Measurements from ENCODE around the gene TSKU.

TSKU gene

DNA sequence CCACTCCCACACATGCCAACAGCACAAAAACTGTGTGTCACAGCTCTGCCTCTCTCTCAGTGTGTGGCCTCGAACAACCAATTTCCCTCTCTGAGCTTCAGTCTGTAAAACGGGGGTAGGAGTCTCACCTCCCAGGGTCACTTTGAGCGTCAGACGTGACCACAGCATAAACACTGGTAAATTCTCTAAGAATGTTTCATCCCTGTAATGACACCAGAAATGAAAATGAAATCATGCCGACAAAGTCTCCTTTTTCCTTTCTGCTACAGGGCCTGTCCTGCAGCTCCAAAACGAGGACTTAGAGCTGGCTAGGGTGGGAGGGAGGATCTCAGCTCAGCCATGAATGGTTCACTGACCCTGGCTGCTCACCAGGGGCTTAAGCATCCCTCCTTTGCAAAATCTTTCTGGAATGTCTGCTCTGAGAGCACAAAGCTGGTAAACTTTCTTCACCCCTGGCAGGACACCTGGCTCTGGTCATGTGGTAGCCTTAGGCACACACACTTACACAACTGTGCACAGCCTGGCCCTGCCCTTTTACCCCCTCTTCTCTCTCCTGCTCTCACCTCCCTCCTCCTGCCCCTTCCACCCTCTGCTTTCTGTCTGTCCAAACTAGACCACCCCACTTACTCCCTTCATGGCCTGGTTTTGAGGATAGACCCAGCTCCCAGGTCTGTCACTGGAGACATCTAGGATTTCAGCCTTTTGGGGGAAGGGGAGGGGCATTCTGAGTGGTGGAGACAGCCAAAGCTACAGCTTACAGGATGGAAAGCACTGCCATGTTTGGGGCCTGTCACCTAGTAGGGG is 12.3 kb upstream of the TSKU start:
- DNase-seq (ENCODE audit: low read depth, low spot score), result peak; percentile 94
- ChIA-PET CTCF (interaction anchor here (0.9 to 1.9 kb wide), 7 partner anchors 8 to 148 kb away, joined by 3 to 11 read pairs (median 4); no protein-coding TSS in a partner anchor), POLR2A (interaction anchor here (0.8 to 1.8 kb wide), 3 partner anchors 10 to 17 kb away, joined by 3 to 15 read pairs (median 6); partner anchors contain the start of gene TSKU)
- TF ChIP-seq, protein P1, sequence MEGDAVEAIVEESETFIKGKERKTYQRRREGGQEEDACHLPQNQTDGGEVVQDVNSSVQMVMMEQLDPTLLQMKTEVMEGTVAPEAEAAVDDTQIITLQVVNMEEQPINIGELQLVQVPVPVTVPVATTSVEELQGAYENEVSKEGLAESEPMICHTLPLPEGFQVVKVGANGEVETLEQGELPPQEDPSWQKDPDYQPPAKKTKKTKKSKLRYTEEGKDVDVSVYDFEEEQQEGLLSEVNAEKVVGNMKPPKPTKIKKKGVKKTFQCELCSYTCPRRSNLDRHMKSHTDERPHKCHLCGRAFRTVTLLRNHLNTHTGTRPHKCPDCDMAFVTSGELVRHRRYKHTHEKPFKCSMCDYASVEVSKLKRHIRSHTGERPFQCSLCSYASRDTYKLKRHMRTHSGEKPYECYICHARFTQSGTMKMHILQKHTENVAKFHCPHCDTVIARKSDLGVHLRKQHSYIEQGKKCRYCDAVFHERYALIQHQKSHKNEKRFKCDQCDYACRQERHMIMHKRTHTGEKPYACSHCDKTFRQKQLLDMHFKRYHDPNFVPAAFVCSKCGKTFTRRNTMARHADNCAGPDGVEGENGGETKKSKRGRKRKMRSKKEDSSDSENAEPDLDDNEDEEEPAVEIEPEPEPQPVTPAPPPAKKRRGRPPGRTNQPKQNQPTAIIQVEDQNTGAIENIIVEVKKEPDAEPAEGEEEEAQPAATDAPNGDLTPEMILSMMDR (IDR thresholded peaks at IDR 0.05; ENCODE audit: insufficient read depth, low read length, missing control alignments), result no peak
- H3K4me3 ChIP-seq (ENCODE audit: low read depth, low read length), result no peak overlapping the region

DNA sequence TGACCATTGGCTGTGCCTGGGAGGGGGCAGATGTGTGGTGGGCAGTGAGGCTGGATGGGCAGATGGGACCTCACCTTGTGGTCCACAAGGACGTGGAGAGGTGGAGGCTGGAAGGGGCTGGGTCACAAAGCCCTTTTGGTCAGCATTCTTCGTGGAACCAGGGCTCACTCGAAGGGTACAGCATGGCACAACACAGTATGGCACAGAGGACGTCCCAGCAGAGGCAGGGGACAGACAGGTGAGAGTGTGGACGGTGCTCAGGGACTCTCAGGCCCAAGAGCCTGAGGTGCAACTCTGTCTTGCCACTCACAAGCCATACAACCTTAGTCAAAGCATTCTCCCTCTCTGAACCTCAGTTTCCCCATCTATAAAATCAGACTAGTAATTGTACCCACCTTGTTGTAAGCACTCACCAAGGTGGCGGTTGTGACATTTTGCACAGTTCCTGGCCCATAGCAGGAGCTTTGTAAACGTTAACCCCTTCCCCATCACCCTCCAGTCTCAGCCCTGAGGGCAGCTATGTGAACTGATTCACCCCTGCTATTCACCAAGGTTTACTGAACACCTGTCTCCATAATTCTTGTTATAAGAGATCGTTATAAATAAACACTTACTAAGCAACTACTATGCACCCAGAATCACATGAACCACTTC is 11.6 kb upstream of the TSKU start:
- TF ChIP-seq, protein P1 (IDR thresholded peaks at IDR 0.05; ENCODE audit: insufficient read depth, low read length, missing control alignments), result no peak
- H3K4me3 ChIP-seq (ENCODE audit: low read depth, low read length), result no peak overlapping the region
- CTCF ChIA-PET, result interaction anchor here (1.1 to 1.9 kb wide), 4 partner anchors 10 to 34 kb away, joined by 4 to 11 read pairs (median 7); no protein-coding TSS in a partner anchor
- DNase-seq (ENCODE audit: low read depth, low spot score), result no peak
- POLR2A ChIA-PET, result interaction anchor here (1.8 kb wide), 1 partner anchor 11 kb away, joined by 15 read pairs; the partner anchor contains the start of gene TSKU

DNA sequence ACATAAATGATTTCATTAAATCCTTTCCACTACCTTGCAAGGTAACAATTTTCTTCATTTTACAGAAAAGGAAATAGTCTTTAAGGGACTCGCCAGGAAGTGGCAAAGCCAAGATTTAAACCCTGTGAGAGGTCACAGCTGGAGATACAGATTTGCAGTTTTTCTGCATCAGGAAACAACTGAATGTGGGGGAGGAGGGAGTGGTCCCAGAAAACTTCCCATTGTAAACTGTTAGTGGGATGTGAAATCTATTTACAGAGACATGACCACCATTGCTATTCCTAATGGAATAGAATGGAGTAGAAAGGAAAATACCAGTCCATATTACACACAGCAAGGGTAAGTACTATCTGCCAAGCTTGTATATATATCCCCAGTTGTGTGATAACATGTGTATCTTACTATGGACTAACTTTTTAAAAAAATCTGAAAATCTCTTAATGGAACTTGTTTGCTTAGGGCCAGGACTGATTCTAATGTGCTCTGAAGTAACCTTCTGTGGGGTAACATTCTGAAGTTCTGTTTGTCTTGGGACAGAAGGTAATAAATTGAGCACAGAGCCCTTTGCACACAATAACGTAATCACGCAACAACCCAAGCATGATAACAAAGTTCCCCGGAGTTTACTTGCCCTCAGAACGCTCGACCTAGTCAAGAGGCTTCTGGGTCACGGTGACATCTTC is 10.9 kb upstream of the TSKU start:
- TF ChIP-seq, protein P1 (IDR thresholded peaks at IDR 0.05; ENCODE audit: insufficient read depth, low read length, missing control alignments), result no peak
- no peak overlapping the region for H3K4me3 ChIP-seq (ENCODE audit: low read depth, low read length)
- ChIA-PET CTCF (interaction anchor here (1.6 to 1.9 kb wide), 2 partner anchors 9 to 33 kb away, joined by 5 to 9 read pairs; no protein-coding TSS in a partner anchor), POLR2A (no interaction called here)
- no peak for DNase-seq (ENCODE audit: low read depth, low spot score)

DNA sequence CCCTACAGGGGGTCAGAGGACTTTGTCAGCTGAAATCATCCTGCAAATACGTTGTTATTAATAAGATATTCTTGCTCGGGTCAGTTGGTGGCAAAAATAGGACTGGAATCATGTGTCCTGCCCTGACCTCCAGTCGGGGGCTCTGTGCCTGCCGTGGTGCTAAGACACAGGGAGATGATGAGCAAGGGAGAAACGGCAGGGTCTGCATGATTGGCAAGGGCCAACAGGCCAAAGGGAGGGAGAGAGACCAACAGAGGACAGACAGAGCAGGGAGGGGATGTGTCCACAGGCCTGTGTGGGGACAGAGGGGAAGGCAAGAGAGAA is 10.4 kb upstream of the TSKU start:
- ChIA-PET POLR2A (no interaction called here), CTCF (no interaction called here)
- TF ChIP-seq, protein P1 (IDR thresholded peaks at IDR 0.05; ENCODE audit: insufficient read depth, low read length, missing control alignments), result no peak
- no peak for DNase-seq (ENCODE audit: low read depth, low spot score)
- no peak overlapping the region for H3K4me3 ChIP-seq (ENCODE audit: low read depth, low read length)

DNA sequence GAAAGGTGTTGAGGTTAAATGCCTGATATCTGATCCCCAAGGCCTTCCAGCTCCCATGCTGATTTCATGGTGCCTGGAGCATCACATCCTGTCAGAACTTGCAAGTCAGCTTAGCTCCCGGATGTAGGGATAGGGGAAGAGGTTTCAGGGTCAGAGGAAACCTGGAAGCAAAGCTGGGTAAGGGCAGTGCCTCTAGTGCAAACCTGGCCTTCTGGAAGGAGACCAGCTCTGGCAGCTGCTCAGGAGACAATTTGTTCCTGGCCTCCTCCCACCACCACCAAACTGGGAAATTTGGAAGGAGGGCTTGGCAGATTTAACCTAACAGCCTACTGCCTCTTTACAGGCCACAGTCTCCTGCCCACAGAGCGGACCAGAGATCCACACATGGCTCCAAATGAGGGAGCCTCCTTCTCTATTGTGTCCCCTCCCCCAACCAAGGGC is 9.2 kb upstream of the TSKU start:
- H3K4me3 ChIP-seq (ENCODE audit: low read depth, low read length), result no peak overlapping the region
- ChIA-PET CTCF (interaction anchor here (0.8 to 2.1 kb wide), 3 partner anchors 9 to 50 kb away, joined by 3 to 4 read pairs (median 3); no protein-coding TSS in a partner anchor), POLR2A (no interaction called here)
- TF ChIP-seq, protein P1 (IDR thresholded peaks at IDR 0.05; ENCODE audit: insufficient read depth, low read length, missing control alignments), result no peak
- no peak for DNase-seq (ENCODE audit: low read depth, low spot score)

Measured in AG04449 (cell line).